Measurements from ENCODE around the gene FASLG.

- TF ChIP-seq CTCF (conservative IDR thresholded peaks at IDR 0.05) = no peak
- no peak for TF ChIP-seq ZFX (IDR thresholded peaks at IDR 0.05)
Measured at GRCh38 chr1:172622541-172622940, 36.4 kb upstream of the FASLG start.
